GM10266 (cell line): ENCODE measurements around the gene CALML4.

Experiments
- DNase-seq: peaks from one replicate; pipeline ENCODE4 v3.0.0; 2012; ENCODE audit errors: extremely low spot score
- CTCF ChIP-seq: IDR thresholded peaks from 2 replicates; pipeline ENCODE4 v1.5.1; 2012; ENCODE audit warnings: mild to moderate bottlenecking, low read depth; ENCODE audit not compliant: control insufficient read depth, insufficient read depth; ENCODE audit errors: missing control alignments

Gene CALML4

GRCh38 chr15:68163191-68163590 is 41.9 kb downstream of the CALML4 start:
- no peak for DNase-seq
- TF ChIP-seq CTCF: no peak

- TF ChIP-seq CTCF: no peak
- DNase-seq: no peak
Observed at GRCh38 chr15:68158046-68158628, 47.0 kb downstream of the CALML4 start.

- no peak for TF ChIP-seq CTCF
- DNase-seq: no peak
Observed at GRCh38 chr15:68157074-68157473, 48.1 kb downstream of the CALML4 start.

GRCh38 chr15:68154923-68155559 is 50.1 kb downstream of the CALML4 start:
- DNase-seq: peak; percentile 5
- peak; percentile 59 for TF ChIP-seq CTCF

GRCh38 chr15:68152342-68152741 is 52.8 kb downstream of the CALML4 start:
- TF ChIP-seq CTCF: no peak
- no peak for DNase-seq

- no peak for TF ChIP-seq CTCF
- DNase-seq: no peak
Observed at GRCh38 chr15:68151277-68151676, 53.9 kb downstream of the CALML4 start.

- TF ChIP-seq CTCF: no peak
- DNase-seq: no peak
Observed at GRCh38 chr15:68150187-68150586, 54.9 kb downstream of the CALML4 start.
